ENCODE data around the gene ANKS1A. TPM values are rescaled to one million over a fixed set of nuclear protein-coding genes. Genes with fewer than 3 reads are reported as not detected.
"Not testable (repeated sequence)": the region's sequence is repeated elsewhere in the genome, so short reads cannot be mapped to it uniquely, and the experiment has no call there.

The ANKS1A gene
- total RNA-seq, 1 donor from 2014 or later = 20.9 TPM

DNA sequence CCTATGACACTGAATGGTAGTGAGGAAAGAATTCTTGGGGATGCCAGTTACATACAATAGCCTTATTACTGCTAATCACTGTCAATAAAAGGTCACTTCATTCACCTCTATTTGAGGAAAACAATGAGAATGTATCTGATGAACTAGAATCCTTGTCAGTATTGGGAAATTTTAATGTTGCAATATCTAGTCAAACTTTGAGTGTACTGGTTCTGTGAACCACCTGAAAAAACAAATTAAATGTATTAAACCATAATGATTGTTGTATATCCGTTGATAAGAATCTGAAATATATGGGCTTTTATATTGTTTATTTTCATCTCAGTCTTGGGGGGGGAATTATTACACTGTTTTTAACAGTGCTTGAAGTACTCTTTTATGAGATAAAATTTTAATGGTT is 11.8 kb upstream of the ANKS1A start:
- no peaks in the 10 kb centered on the region for H3K9me3 ChIP-seq
- no peak overlapping the region for H3K27ac ChIP-seq
- H3K36me3 ChIP-seq = peaks cover 40 to 78% of the 10 kb centered on the region in 2 donors
- TF ChIP-seq CTCF (IDR thresholded peaks at IDR 0.05) = no peak
- H3K4me1 ChIP-seq = no peaks in the 10 kb centered on the region
- intact Hi-C loops (cut with DNase I) = no loop called here
- no peak overlapping the region for H3K4me3 ChIP-seq
- no peaks in the 10 kb centered on the region for H3K27me3 ChIP-seq
- no peak for DNase-seq (ENCODE audit: low spot score in 2 of 2)

GRCh38 chr6:34877869-34878485 is 11.1 kb upstream of the ANKS1A start:
- H3K27me3 ChIP-seq = no peaks in the 10 kb centered on the region
- no peak overlapping the region for H3K27ac ChIP-seq
- no peak overlapping the region for H3K4me3 ChIP-seq
- DNase-seq (ENCODE audit: low spot score in 2 of 2) = no peak
- no peaks in the 10 kb centered on the region for H3K4me1 ChIP-seq
- peaks cover 36 to 72% of the 10 kb centered on the region in 2 donors for H3K36me3 ChIP-seq
- TF ChIP-seq CTCF (IDR thresholded peaks at IDR 0.05) = no peak
- no peaks in the 10 kb centered on the region for H3K9me3 ChIP-seq
- intact Hi-C loops (cut with DNase I) = no loop called here

- intact Hi-C loops (cut with DNase I); H3K9me3 ChIP-seq; H3K27me3 ChIP-seq; H3K4me1 ChIP-seq; DNase-seq (ENCODE audit: low spot score in 2 of 2); H3K27ac ChIP-seq; H3K4me3 ChIP-seq: not testable (repeated sequence)
- peaks cover 12 to 34% of the 10 kb centered on the region in 2 donors for H3K36me3 ChIP-seq
Observed at GRCh38 chr6:34884073-34884472, 5.0 kb upstream of the ANKS1A start.

DNA sequence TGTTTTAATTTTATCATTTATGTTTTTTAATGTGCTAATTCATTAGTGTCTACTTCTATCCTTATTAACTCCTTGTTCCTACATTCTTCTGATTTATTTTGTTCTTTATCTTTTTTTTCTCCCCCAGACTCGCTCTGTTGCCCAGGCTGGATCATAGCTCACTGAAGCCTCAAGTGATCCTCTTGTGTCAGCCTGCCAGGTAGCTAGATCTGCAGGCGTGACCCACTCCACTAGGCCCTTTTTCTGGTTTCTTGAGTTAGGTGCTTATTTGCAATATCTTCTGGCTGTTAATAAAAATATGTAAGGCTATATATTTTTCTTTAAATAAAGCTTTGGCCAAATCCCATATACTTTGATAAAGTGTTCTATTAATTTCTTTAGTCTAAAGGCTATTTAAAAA is 4.1 kb upstream of the ANKS1A start:
- TF ChIP-seq CTCF (IDR thresholded peaks at IDR 0.05) = no peak

GRCh38 chr6:34885837-34886236 is 3.2 kb upstream of the ANKS1A start:
- H3K4me3 ChIP-seq = peak overlapping the region in 1 of 2 donors; percentile 4
- not testable (repeated sequence) for H3K9me3 ChIP-seq; H3K27me3 ChIP-seq; H3K4me1 ChIP-seq; H3K27ac ChIP-seq; DNase-seq (ENCODE audit: low spot score in 2 of 2)
- intact Hi-C loops (cut with DNase I) = loop anchor here (5.0 kb wide), 2 partner anchors 94 to 256 kb away; partner anchors contain the start of genes BLTP3A and TCP11
- H3K36me3 ChIP-seq = peaks cover 1 to 20% of the 10 kb centered on the region in 2 donors

More for the DNA sequence above, 4.1 kb upstream of the ANKS1A start:
- Histone ChIP-seq H3K4me1 (peaks cover 0 to 7% of the 10 kb centered on the region in 2 donors), H3K4me3 (no peak overlapping the region), H3K36me3 (peaks cover 6 to 25% of the 10 kb centered on the region in 2 donors), H3K9me3 (no peaks in the 10 kb centered on the region), H3K27ac (no peak overlapping the region), H3K27me3 (no peaks in the 10 kb centered on the region)
- intact Hi-C loops (cut with DNase I) = loop anchor here (5.0 kb wide), 2 partner anchors 93 to 257 kb away; partner anchors contain the start of genes BLTP3A and TCP11
- no peak for DNase-seq (ENCODE audit: low spot score in 2 of 2)

- Histone ChIP-seq H3K27me3 (no peaks in the 10 kb centered on the region), H3K27ac (peak within 1 kb of the TSS; percentile 82 to 96), H3K9me3 (no peaks in the 10 kb centered on the region), H3K36me3 (peaks cover 0 to 6% of the 10 kb centered on the region in 2 donors), H3K4me3 (peak within 1 kb of the TSS; percentile 77 to 91), H3K4me1 (peaks cover 0 to 7% of the 10 kb centered on the region in 2 donors)
- intact Hi-C loops (cut with DNase I) = loop anchor here (1.0 to 5.0 kb wide), 5 partner anchors 29 to 254 kb away; partner anchors contain the start of genes BLTP3A, ILRUN, SNRPC and TCP11
- peak; percentile 85 to 98 for DNase-seq (ENCODE audit: low spot score in 2 of 2)
- TF ChIP-seq CTCF (IDR thresholded peaks at IDR 0.05) = no peak
Observed at GRCh38 chr6:34887753-34888513, 1.1 kb upstream of the ANKS1A start, which contains the start of gene TAF11. TSS of gene TAF11 (minus strand) at chr6:34888042. CDS start at chr6:34887957, 85 bp downstream.

Data from ascending aorta (tissue), 2 donors.